M059J (cell line): ENCODE results near the gene SCUBE1. TPM values are rescaled to one million over a fixed set of nuclear protein-coding genes. Genes with fewer than 3 reads are reported as not detected.
A peak's percentile ranks its signal among the peaks of the same experiment; 100 is the strongest.

Experiments used
- DNase-seq: peaks from one replicate; pipeline ENCODE4 v3.0.0-alpha.2; 2012; ENCODE audit warnings: low read depth
- total RNA-seq: library from RNA; depleted of rRNA; stranded (reverse); fragments of >200 nt; shearing (Covaris generic); gene quantifications from 2 replicates; pipeline ENCODE4 v1.2.3, GENCODE V29; 2014

SCUBE1 gene
- total RNA-seq, 1 experiment from 2014 or later: 17.4 TPM

GRCh38 chr22:43200031-43200430 lies 143.1 kb downstream of the SCUBE1 start:
- no peak for DNase-seq

- no peak for DNase-seq
Measured at GRCh38 chr22:43199541-43199940, 143.6 kb downstream of the SCUBE1 start.

GRCh38 chr22:43198936-43199335 lies 144.2 kb downstream of the SCUBE1 start:
- DNase-seq: peak; percentile 24

GRCh38 chr22:43198126-43198525 lies 145.0 kb downstream of the SCUBE1 start:
- DNase-seq: no peak

GRCh38 chr22:43197271-43197941 lies 145.8 kb downstream of the SCUBE1 start:
- DNase-seq: peak; percentile 86

GRCh38 chr22:43191831-43192230 lies 151.3 kb downstream of the SCUBE1 start:
- DNase-seq: no peak

GRCh38 chr22:43188829-43189545 lies 154.2 kb downstream of the SCUBE1 start:
- peak; percentile 29 for DNase-seq

- peak; percentile 87 for DNase-seq
Measured at GRCh38 chr22:43187171-43188099, 155.7 kb downstream of the SCUBE1 start.

GRCh38 chr22:43186272-43187170 lies 156.7 kb downstream of the SCUBE1 start, which contains the start of gene TTLL12:
TSS of gene TTLL12 (minus strand) at chr22:43187134. CDS start at chr22:43187069, 65 bp downstream.
- DNase-seq: no peak

- DNase-seq: no peak
Measured at GRCh38 chr22:43185860-43186261, 157.3 kb downstream of the SCUBE1 start.

GRCh38 chr22:43183496-43184277 lies 159.5 kb downstream of the SCUBE1 start:
- peak; percentile 70 for DNase-seq

- DNase-seq: no peak
Measured at GRCh38 chr22:43182726-43183125, 160.4 kb downstream of the SCUBE1 start.

- DNase-seq: no peak
Measured at GRCh38 chr22:43182118-43182517, 161.1 kb downstream of the SCUBE1 start.

GRCh38 chr22:43181321-43182076 lies 161.7 kb downstream of the SCUBE1 start:
- no peak for DNase-seq

GRCh38 chr22:43180670-43181069 lies 162.5 kb downstream of the SCUBE1 start:
- no peak for DNase-seq

- DNase-seq: no peak
Measured at GRCh38 chr22:43179911-43180195, 163.3 kb downstream of the SCUBE1 start.

- DNase-seq: no peak
Measured at GRCh38 chr22:43179146-43179910, 163.8 kb downstream of the SCUBE1 start.

GRCh38 chr22:43177479-43177878 lies 165.7 kb downstream of the SCUBE1 start:
- no peak for DNase-seq

GRCh38 chr22:43176090-43176489 lies 167.1 kb downstream of the SCUBE1 start:
- no peak for DNase-seq
